AG10803 (cell line): ENCODE data around the gene ACOXL.

Experiments used
- DNase-seq: peaks from one replicate; pipeline ENCODE4 v3.0.0; 2010; ENCODE audit warnings: low read depth
- H3K4me3 ChIP-seq: 2 replicates; pipeline ENCODE4 v1.5.1; 2011; ENCODE audit warnings: mild to moderate bottlenecking, low read length, control low read depth
- TF ChIP-seq, protein P1 (sequence below): conservative IDR thresholded peaks from 2 replicates; pipeline ENCODE4 v1.5.1; 2011; ENCODE audit warnings: mild to moderate bottlenecking, low read length, control low read depth, inconsistent platforms

The ACOXL gene

DNA sequence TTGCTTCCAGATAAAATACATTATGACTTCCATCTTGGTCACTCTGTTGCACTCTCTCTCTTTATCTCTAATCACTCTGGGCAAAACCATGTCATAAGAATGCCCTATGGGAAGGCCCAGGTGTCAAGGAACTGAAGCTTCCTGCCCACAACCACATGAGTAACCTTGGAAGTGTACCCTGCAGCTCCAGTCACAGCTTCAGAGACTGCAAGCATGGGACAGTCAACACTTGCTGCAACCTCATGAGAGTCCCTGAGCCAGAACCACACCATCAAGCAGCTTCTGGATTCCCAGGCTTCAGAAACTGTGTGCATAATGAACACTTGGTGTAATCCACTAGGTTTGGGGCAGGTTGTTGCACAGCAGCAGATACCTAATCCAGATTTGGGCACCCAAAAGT, 267.3 kb downstream of the ACOXL start:
- TF ChIP-seq, protein P1, sequence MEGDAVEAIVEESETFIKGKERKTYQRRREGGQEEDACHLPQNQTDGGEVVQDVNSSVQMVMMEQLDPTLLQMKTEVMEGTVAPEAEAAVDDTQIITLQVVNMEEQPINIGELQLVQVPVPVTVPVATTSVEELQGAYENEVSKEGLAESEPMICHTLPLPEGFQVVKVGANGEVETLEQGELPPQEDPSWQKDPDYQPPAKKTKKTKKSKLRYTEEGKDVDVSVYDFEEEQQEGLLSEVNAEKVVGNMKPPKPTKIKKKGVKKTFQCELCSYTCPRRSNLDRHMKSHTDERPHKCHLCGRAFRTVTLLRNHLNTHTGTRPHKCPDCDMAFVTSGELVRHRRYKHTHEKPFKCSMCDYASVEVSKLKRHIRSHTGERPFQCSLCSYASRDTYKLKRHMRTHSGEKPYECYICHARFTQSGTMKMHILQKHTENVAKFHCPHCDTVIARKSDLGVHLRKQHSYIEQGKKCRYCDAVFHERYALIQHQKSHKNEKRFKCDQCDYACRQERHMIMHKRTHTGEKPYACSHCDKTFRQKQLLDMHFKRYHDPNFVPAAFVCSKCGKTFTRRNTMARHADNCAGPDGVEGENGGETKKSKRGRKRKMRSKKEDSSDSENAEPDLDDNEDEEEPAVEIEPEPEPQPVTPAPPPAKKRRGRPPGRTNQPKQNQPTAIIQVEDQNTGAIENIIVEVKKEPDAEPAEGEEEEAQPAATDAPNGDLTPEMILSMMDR, result no peak
- DNase-seq, result no peak
- H3K4me3 ChIP-seq, result no peak overlapping the region

DNA sequence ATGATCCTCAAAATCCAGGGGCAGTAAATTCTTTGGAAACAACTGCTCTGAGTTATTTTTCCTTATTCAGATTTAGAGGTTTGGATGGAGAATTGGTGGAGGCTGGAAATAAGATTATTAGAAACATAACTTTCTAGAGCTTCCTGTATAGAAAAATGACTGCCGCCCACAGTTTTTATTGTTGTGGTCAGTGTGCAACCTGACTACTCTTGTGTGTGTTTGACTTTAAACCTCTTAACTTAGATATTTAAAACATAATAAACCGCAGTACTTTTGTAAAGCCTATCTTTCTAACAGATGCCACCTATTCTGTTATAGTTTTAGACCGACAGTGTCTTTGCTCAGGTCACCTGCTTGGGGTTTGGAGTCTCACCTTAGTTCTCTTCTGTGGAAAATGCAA, 272.9 kb downstream of the ACOXL start:
- no peak for DNase-seq
- H3K4me3 ChIP-seq, result no peak overlapping the region
- TF ChIP-seq, protein P1, result no peak

DNA sequence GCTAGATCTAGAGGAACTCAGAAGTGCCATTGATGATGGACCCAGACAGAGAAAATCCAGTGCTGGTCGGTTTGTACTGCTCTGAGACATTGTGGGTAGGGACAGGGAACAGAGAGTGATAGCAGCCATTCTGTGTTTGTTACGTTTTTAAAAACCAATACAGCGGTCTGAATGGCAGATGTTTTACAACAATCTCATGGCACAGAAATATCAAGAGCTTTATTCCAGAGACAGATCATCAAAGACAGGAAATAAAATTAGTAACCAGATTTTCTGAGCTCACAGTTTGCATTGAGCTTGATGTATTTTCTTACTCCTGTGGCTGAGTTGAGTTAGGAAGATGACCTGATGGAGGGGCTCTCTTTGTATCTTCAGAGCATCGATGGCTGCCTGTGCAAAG, 273.4 kb downstream of the ACOXL start:
- no peak for DNase-seq
- TF ChIP-seq, protein P1, result no peak
- no peak overlapping the region for H3K4me3 ChIP-seq

DNA sequence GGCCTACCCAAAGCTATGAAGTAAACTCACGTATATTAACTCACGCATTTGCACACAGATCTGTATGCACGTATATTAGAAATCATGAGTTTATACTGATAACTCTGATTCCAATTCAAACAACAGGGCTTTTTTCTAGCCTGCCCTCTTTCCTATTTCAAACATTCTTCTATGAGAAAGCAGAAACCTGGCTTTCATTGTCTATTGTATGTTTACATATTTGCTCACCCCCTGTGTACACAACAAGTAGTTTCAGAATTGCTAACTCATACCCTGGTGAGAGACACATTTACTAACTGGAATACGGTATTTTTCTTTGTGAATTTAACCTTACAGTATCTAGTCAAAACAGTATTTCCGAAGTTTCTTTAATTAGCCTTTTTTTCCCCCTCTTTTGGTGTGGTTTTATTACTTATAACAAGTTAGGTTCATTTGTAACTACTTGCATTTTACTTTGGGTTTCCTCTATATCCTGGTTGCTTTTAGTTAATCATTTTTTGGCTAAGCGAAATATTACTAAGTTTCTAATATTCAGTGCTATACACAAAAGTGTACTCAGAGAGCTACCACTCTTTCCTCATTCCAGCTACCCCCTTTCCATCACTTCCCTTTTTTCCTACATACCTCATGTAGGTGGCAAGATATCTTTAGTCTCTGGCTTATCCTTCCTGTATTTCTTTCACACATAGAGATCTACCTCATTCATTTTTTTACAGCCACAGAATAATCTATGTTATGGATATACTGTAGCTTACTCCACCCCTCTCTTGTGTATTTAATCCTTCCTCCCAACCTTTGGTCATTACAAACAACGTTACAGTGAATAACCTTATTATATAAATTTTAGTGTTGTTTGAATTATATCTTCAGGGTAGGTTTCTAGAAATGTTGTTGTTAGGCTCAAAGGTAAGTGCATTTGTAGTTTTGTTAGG, 275.6 kb downstream of the ACOXL start:
- no peak overlapping the region for H3K4me3 ChIP-seq
- TF ChIP-seq, protein P1, result no peak
- DNase-seq, result no peak

DNA sequence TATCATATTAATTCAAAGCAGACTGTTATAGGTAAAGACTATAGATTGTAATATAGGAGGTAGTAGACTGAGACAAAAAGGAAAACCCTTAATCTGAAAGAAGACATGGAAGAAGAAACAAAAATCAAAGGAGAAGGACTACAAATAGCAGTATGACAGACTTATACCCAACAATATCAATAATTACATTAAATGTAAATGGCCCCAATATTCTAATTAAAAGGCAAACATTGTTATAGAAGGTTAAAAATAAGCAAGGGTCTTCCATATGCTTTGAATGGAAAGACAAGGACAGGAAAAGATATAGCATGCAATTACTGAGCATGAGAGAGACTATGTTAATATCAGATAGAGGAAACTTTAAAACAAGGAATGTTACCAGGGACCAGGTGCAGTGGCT, 278.8 kb downstream of the ACOXL start:
- no peak overlapping the region for H3K4me3 ChIP-seq
- TF ChIP-seq, protein P1, result no peak
- no peak for DNase-seq

DNA sequence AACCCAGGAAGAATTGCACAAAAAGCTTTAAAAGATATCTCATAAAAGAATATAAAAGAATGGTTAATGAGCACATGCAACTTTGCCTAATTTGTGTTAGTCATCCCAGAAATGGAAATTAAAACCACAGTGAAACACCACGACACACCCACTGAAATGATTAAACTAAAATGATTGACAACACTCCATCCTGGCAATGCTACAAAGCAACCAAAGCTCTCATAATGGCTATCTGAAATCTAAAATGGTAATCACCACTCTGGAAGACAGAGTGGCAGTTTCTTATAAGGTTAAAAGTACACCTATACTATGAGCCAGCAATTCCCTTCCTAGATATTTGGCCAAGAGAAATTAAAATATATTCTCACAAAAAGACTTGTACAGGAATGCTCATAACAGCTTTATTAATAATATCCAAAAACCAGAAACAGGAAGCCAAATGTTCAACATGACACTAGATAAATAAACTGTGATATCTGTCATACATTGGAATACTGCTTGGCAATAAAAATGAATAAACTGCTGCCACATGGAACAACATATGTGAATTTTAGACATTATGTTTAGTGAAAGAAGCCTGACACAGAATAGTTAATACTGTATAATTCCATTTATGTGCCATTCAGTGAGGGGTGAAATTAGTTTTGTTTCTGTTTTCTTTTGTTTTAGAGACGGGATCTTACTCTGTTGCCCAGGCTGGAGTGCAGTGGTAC, 283.1 kb downstream of the ACOXL start:
- TF ChIP-seq, protein P1, result no peak
- DNase-seq, result no peak
- H3K4me3 ChIP-seq, result no peak overlapping the region
